Embryonic facial prominence (tissue), 1 donor: ENCODE data around the gene ZSCAN25.
A peak's percentile ranks its signal among the peaks of the same experiment; 100 is the strongest.
"Not testable (repeated sequence)": the region's sequence is repeated elsewhere in the genome, so short reads cannot be mapped to it uniquely, and the experiment has no call there.

Experiments
- DNase-seq: peaks from one replicate; pipeline ENCODE4 v3.0.0-alpha.2; 2016; ENCODE audit errors: extremely low spot score

ZSCAN25 gene

DNA sequence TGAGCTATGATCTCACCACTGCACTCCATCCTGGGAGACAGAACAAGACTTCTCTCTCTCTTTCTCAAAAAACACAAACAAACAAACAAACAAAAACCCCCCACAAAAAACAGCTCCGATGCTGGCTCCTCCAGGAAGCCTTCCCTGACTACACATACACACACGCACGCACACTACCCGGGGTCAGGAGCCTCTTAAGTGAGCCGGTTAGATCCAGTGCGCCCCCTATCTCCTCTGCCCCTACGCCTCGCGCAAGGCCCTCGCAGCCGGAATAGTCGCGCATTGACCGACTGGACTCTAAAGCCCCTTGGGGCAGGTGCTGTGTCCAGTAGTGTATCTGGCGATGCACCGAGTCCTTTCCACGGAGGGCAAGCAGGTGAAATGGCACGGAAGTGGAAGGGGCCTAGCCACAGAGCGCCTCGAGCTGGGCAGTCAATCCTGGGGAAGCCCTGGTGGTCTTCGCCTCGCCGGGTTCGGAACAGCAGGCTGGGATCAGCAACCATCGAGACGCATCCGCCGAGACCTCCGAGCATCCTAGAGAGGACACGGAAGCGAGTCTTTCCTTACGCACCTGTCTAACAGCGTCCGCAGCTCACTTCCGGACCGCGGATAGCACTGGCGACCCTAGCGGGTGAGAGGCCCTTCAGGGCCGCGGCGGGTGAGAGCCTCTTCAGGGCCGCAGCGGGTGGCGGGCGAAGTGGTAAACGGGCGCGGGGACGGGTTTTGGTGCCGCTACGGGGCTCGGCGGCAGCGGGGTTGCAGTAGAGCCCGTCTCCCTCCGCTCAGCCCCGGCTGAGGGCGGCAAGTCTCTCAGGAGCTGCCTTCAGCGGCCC is at the start of gene ZSCAN25:
Gene ZSCAN25 (plus strand): TSS at position 588 of the 833 bp plus-strand sequence. CDS start 2,661 bp downstream, outside the sequence.
- peak; percentile 70 for DNase-seq

- not testable (repeated sequence) for DNase-seq
Observed at GRCh38 chr7:99568770-99569169, 48.0 kb upstream of the ZSCAN25 start.

DNA sequence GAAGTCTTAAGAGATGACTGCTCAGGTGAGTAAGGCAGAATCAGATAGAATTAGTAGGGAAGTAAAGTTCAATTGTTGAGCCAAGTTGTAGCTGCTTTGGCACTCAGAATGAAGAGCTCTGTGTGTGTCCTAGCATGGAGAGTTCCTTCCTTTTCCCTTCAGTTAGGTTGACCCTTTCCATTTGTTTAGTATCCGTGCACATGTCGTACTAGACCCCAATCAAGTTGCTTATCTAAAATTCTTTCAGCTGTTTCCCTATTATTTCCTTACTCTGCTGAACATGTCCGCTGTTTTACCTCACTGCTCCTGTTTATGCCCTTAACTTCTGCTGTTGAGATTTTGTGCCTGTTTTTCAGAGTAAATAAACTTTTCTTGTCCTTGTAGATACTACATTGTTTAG is 45.0 kb upstream of the ZSCAN25 start:
- no peak for DNase-seq

DNA sequence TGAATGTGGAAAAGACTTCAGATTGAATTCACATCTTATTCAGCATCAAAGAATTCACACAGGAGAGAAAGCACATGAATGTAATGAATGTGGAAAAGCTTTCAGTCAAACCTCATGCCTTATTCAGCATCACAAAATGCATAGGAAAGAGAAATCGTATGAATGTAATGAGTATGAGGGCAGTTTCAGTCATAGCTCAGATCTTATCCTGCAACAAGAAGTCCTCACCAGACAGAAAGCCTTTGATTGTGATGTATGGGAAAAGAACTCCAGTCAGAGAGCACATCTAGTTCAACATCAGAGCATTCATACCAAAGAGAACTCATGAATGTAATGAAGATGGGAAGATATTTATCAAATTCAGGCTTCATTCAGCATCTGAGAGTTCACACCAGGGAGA is 43.5 kb upstream of the ZSCAN25 start:
- no peak for DNase-seq

GRCh38 chr7:99576251-99576650 is 40.5 kb upstream of the ZSCAN25 start:
- DNase-seq, result no peak

DNA sequence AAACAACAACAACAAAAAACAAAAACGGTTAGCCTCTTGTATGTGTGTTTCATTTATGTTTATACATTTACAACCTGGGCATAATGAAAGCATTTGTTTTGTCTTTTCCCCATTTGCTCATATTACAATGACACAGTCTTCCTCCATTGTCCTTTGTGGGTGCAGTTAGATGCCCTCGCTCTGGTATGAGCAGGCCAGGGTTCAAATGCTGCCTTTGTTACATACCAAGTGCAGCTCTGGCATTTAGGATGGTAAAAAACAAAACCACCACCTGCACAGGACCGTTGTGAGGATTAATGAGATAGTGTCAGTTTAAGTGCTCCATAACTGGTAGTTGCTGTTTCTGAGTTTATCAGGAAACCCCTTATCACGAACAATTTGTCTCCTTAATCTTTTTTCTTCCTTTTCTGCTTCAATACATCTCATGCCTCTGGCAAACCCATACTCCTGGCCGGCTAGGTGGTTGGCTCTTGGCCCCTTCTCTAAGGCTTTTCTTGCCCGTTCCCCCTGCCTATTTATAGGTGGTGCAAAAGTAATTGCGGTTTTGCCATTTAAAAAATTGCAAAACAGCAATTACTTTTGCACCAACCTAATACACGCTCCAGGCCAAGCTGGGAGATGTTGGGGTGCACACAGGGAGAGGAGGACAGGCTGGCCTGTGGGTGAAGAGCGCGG is 37.3 kb upstream of the ZSCAN25 start:
- DNase-seq, result no peak

GRCh38 chr7:99579956-99580777 is 36.6 kb upstream of the ZSCAN25 start:
- peak; percentile 28 for DNase-seq

DNA sequence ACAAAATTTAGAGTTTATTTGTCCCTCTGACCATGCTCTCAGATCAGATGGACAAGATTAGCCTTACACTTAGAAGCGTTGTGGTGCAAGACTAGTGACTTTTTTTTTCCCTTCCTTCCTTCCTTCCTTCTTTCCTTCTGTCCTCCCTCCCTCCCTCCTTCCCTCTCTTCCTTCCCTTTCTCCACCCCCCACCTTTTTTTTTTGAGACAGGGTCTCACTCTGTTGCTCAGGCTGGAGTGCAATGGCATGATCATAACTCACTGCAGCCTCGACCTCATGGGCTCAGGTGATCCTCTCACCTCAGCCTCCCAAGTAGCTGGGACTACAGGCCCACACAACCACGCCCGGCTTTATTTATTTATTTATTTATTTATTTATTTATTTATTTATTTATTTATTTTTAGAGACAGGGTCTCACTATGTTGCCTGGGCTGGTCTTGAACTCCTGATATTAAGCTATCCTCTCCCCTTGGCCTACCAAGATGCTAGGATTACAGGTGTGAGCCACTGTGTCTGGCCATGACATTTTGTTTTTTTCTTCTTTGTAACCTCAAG is 35.9 kb upstream of the ZSCAN25 start:
- DNase-seq, result not testable (repeated sequence)

DNA sequence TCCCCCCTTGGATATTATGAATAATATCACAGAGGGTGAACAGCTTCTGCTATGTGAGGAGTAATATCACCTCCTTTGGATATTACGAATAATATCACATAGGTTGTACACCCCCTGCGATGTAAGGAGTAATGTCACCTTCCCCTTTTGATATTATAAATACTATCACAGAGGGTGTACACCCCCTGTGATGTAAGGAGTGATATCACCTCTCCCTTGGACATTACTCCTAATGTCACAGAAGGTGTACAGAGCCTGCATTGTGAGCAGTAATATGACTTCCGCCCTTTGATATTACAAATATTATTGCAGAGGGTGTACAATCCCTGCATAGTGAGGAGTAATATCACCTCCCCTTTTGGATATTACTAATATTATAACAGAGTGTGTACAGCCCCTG is 27.9 kb upstream of the ZSCAN25 start:
- DNase-seq, result no peak

- DNase-seq, result no peak
Observed at GRCh38 chr7:99594948-99595745, 21.6 kb upstream of the ZSCAN25 start.

DNA sequence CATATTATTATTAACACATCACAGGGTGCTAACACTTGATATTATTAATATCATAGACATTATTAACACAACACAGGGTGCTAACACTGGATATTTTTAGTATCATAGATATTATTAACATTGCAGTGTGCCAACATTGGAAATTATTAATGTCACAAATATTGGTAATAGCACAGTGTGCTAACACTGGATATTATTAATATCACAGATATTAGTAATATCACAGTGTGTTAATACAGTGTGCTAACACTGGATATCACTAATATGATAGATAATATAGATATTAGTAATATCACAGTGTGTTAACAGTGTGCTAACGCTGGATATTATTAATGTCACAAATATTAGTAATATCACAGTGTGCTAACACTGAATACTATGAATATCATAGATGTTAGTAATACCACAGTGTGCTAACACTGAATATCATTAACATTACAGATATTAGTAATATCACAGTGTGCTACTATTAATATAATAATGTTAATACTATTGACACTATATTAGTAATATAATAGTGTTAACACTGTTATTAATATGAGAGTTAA is 20.3 kb upstream of the ZSCAN25 start:
- DNase-seq, result no peak

GRCh38 chr7:99597762-99598501 is 18.8 kb upstream of the ZSCAN25 start, which contains the start of gene TMEM225B:
TSS of gene TMEM225B (plus strand) at chr7:99598267. CDS start at chr7:99604389, 6,122 bp downstream.
- no peak for DNase-seq

DNA sequence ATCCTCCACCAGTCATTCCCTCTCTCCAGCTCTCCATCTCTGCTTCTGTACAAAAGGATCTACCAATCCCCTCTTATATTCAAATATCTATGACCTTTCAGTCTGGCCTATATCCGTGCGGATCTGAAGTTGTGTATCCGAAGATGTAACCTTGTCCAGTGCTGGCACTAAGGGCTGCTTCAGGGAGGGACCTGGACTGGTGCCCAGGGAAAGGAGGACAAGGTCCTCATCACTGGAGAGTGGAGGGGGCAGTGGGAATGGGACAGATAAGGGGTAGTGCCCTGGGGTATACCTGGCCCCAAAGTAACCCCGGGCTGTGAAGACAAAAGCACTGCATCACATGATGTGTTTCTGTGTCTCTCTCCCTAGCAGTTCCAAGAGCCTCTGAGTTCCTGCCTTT is 16.9 kb upstream of the ZSCAN25 start:
- DNase-seq, result no peak

GRCh38 chr7:99601656-99602310 is 15.0 kb upstream of the ZSCAN25 start:
- DNase-seq, result no peak

GRCh38 chr7:99605527-99605926 is 11.2 kb upstream of the ZSCAN25 start:
- DNase-seq, result no peak

DNA sequence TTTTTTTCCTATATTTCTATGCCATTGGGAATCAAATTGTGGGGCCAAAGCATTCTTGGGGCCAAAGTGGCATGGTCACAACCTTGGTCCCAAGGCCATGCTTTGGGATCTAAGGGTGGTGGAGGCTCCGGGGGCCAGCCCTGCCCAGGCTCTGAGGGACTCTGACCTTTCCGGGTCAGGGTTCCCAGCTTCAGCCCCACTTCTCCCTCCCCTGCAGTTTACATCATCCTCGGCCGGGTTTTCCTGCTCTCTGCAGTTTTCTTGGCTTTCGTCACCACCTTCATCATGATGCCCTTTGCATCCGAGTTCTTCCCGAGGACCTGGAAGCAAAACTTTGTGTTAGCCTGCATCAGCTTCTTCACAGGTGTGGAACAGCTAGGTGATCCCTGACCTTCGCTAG is 10.2 kb upstream of the ZSCAN25 start:
- DNase-seq, result no peak

DNA sequence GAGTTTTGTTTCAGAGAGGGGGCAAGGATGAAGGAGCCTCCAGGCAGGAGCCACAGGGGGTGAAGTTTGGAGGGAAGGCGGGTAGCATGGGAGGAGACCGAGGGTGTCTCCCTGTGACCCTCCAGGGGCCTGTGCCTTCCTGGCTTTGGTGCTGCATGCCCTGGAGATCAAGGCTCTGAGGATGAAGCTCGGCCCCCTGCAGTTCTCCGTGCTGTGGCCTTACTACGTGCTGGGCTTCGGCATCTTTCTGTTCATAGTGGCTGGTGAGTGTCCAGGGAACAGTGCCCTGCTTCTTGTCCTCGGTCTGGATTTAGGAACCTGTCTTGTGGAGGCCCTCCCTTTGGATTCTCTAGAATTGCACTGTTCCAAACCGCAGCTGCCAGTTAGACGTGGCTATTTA is 9.2 kb upstream of the ZSCAN25 start:
- DNase-seq, result no peak

GRCh38 chr7:99614495-99614894 is 2.3 kb upstream of the ZSCAN25 start:
- no peak for DNase-seq

GRCh38 chr7:99615989-99616358 is 772 bp upstream of the ZSCAN25 start:
- DNase-seq, result no peak
